GM12878 (cell line): Measurements from ENCODE around the gene BEND7. TPM values are rescaled to one million over a fixed set of nuclear protein-coding genes. Genes with fewer than 3 reads are reported as not detected.

Experiments used
- ATAC-seq: fragments of 200-7000 bp; cut with Tn5 transposase; 3 replicates; pipeline ENCODE4 v1.9.1; 2020; ENCODE audit warnings: mild to moderate bottlenecking, moderate library complexity
- BruUV-seq: library from RNA; stranded (reverse); fragments of 400-500 nt; replicated peaks from 2 replicates; lab custom pipeline; 2021; lab: Mats Ljungman, UMichigan
- CTCF ChIA-PET: fragments of 300-600 bp; sonication (Branson Sonifier 250); formaldehyde crosslinking; extraction: SDS; loops from one replicate; lab custom pipeline; 2021; ENCODE audit warnings: inconsistent platforms; lab: Yijun Ruan, JAX
- POLR2A ChIA-PET: fragments of 350-600 bp; formaldehyde crosslinking; extraction: SDS; loops from one replicate; lab custom pipeline; 2021; ENCODE audit warnings: inconsistent platforms; lab: Charles Lee
- RAD21 ChIA-PET: fragments of 300-600 bp; sonication (Branson Sonifier 250); formaldehyde crosslinking; loops from one replicate; lab custom pipeline; 2023; ENCODE audit warnings: antibody characterized with exemption; ENCODE audit not compliant: unreplicated experiment; lab: Charles Lee
- SMC1A ChIA-PET: fragments of 300-600 bp; sonication (Branson Sonifier 250); formaldehyde crosslinking; loops from one replicate; lab custom pipeline; 2023; ENCODE audit not compliant: unreplicated experiment, uncharacterized antibody; lab: Charles Lee
- DNase-seq: peaks from one replicate; pipeline ENCODE4 v3.0.0-alpha.2; 2011; ENCODE audit warnings: low read depth, low spot score
- FAIRE-seq: peaks from 3 replicates; lab custom pipeline; 2011; peaks lifted over from hg19 to GRCh38; lab: Jason Lieb, UNC
- H2AFZ ChIP-seq: 2 replicates; pipeline ENCODE4 v1.6.0; 2011; ENCODE audit warnings: low read depth, low read length, control low read depth; ENCODE audit not compliant: control insufficient read depth
- H3K27ac ChIP-seq: 2 replicates; pipeline ENCODE4 v1.5.1; 2011; ENCODE audit warnings: control low read depth; ENCODE audit not compliant: control insufficient read depth, insufficient read depth
- H3K27me3 ChIP-seq, 2 experiments: replicated peaks in 1 of 2; 2 replicates each; pipeline versions ENCODE4 v1.6.0 to v1.6.1; 2011; ENCODE audit warnings: low read length in 1 of 2; ENCODE audit not compliant: control insufficient read depth in 2 of 2, insufficient read depth in 2 of 2
- H3K36me3 ChIP-seq, 2 experiments: 2 replicates each; pipeline ENCODE4 v1.5.1; 2011; ENCODE audit warnings: low read length in 1 of 2; ENCODE audit not compliant: control insufficient read depth in 2 of 2, insufficient read depth in 2 of 2
- H3K4me1 ChIP-seq: 2 replicates; pipeline ENCODE4 v1.6.1; 2011; ENCODE audit warnings: mild to moderate bottlenecking, low read length, moderate library complexity, mixed read lengths; ENCODE audit not compliant: control insufficient read depth, insufficient read depth
- H3K4me2 ChIP-seq: 2 replicates; pipeline ENCODE4 v1.6.0; 2011; ENCODE audit warnings: control low read depth; ENCODE audit not compliant: control insufficient read depth, insufficient read depth
- H3K4me3 ChIP-seq: fragments of 200-600 bp; sonication (generic); 2 replicates; pipeline ENCODE4 v1.5.1; 2016
- H3K79me2 ChIP-seq: 2 replicates; pipeline ENCODE4 v1.6.0; 2011; ENCODE audit warnings: low read length; ENCODE audit not compliant: control insufficient read depth, insufficient read depth
- H3K9ac ChIP-seq: 2 replicates; pipeline ENCODE4 v1.8.0; 2011; ENCODE audit warnings: low read length, control low read depth, mixed read lengths; ENCODE audit not compliant: control insufficient read depth, insufficient read depth
- H3K9me3 ChIP-seq: replicated peaks from 3 replicates; pipeline ENCODE4 v1.5.1; 2011; ENCODE audit warnings: mild to moderate bottlenecking, low read length; ENCODE audit not compliant: control insufficient read depth, insufficient read depth
- H4K20me1 ChIP-seq: 2 replicates; pipeline ENCODE4 v1.6.0; 2011; ENCODE audit not compliant: control insufficient read depth, insufficient read depth
- ETV6 ChIP-seq, 2 experiments: fragments of 450-650 bp in 1 of 2; IDR thresholded peaks in 1 of 2; conservative IDR thresholded peaks in 1 of 2; 2 replicates each; pipeline ENCODE4 v1.6.1; 2014; ENCODE audit warnings: antibody characterized with exemption in 1 of 2, borderline replicate concordance in 1 of 2, low read depth in 1 of 2, mild to moderate bottlenecking in 1 of 2, moderate library complexity in 1 of 2
- MTA3 ChIP-seq: IDR thresholded peaks from 2 replicates; pipeline ENCODE4 v1.6.1; 2012; ENCODE audit warnings: low read length, inconsistent platforms, borderline replicate concordance
- NR2C2 ChIP-seq: IDR thresholded peaks from 2 replicates; pipeline ENCODE4 v1.6.1; 2011; ENCODE audit warnings: borderline replicate concordance, low read depth; ENCODE audit not compliant: control insufficient read depth, insufficient read length
- ZNF24 ChIP-seq: fragments of 450-650 bp; IDR thresholded peaks from 2 replicates; pipeline ENCODE4 v1.6.1; 2017; ENCODE audit warnings: antibody characterized with exemption, mild to moderate bottlenecking
- WGBS: methylation state at CpG from one replicate; pipeline ENCODE4 v1.1.6; 2016; ENCODE audit warnings: low lambda C conversion rate; ENCODE audit not compliant: insufficient replicate concordance, insufficient coverage; ENCODE audit errors: missing lambda C conversion rate; 5-methylcytosine and 5-hydroxymethylcytosine counted together
- in situ Hi-C: fragments of 300-500 bp; cut with MboI; formaldehyde crosslinking; loops from 9 replicates; pipeline ENCODE4 v1.14.3; 2018; ENCODE audit warnings: mixed read lengths
- intact Hi-C: fragments of 100-400 bp; cut with micrococcal nuclease; formaldehyde crosslinking; loops from one replicate; pipeline ENCODE4 v1.14.2; 2022; ENCODE audit not compliant: unreplicated experiment
- polyA plus RNA-seq, 11 experiments: library from polyadenylated mRNA; depleted of rRNA in 4 of 11; unstranded in 6 of 11; stranded (reverse) in 5 of 11; fragments of >200 nt; fragmentation: Nextera tagmentation in 4 of 11; fragmentation: Illumina TruSeq in 1 of 11; extraction: Ambion mirVana in 4 of 11; extraction: Trizol in 1 of 11; gene quantifications; 1 replicate in 1 of 11; 2 replicates in 10 of 11; pipeline versions ENCODE4 v1.2.1 to v1.2.3, GENCODE V29; 2011 to 2016; ENCODE audit warnings: inconsistent platforms in 2 of 11, missing spikeins in 2 of 11, low read depth in 1 of 11
- total RNA-seq, 4 experiments: library from RNA; depleted of rRNA in 3 of 4; stranded (reverse); fragments of >200 nt in 3 of 4; fragmentation: Illumina TruSeq in 1 of 4; extraction: Trizol in 1 of 4; gene quantifications; 2 replicates each; pipeline versions ENCODE4 v1.2.1 to v1.2.3, GENCODE V29; 2013 to 2021

Gene BEND7
- total and polyA plus RNA-seq, 10 of the 15 experiments (the other 5 are each of a cell fraction or from before 2014, with no cell fraction given): not detected

GRCh38 chr10:13439313-13440184, 89.3 kb downstream of the BEND7 start:
- FAIRE-seq (no peak), DNase-seq (no peak), ATAC-seq (peak; percentile 38)
- Histone ChIP-seq H3K4me3 (no peak overlapping the region), H3K4me1 (0 out of 2 replicates have a peak, but pooled peaks cover 3% of the 10 kb centered on the region), H3K27ac (no peak overlapping the region), H3K9ac (no peak overlapping the region), H3K9me3 (no peaks in the 10 kb centered on the region; the same call in 2 of the 3 replicates), H3K27me3 (peaks cover 8 to 9% of the 10 kb centered on the region in 2 experiments; a peak in 3 of 4 replicates), H2AFZ (no peak overlapping the region), H3K36me3 (no peaks in the 10 kb centered on the region), H3K79me2 (no peaks in the 10 kb centered on the region), H4K20me1 (no peaks in the 10 kb centered on the region), H3K4me2 (no peak overlapping the region)
- ChIA-PET CTCF (interaction anchor here (0.6 to 5.0 kb wide), 9 partner anchors 10 to 272 kb away, joined by 3 to 41 read pairs (median 4); no protein-coding TSS in a partner anchor), POLR2A (no interaction called here), RAD21 (interaction anchor here (1.0 to 2.5 kb wide), 2 partner anchors 63 to 67 kb away, joined by 3 to 9 read pairs; no protein-coding TSS in a partner anchor), SMC1A (interaction anchor here (1.0 to 1.6 kb wide), 2 partner anchors 68 to 71 kb away, joined by 3 to 7 read pairs; no protein-coding TSS in a partner anchor)
- intact Hi-C loops: loop anchor here (1.0 to 10.0 kb wide), 2 partner anchors 67 to 275 kb away; partner anchors contain the start of gene MCM10
- no peak for TF ChIP-seq ETV6 (conservative IDR thresholded peaks at IDR 0.05 in 1 of 2, IDR thresholded peaks at IDR 0.05 in 1 of 2; ENCODE audit: borderline replicate concordance in 1 of 2, low read depth in 1 of 2)
- TF ChIP-seq MTA3: no peak
- TF ChIP-seq ZNF24: peak; percentile 53; the same call in 1 of the 2 replicates
- no peak for TF ChIP-seq NR2C2
- in situ Hi-C loops: loop anchor here (5.0 kb wide), 1 partner anchor 67 kb away; no protein-coding TSS in a partner anchor
- no TSS peak for BruUV-seq
- WGBS: 19% methylated on average over 28 of the region's 29 CpGs
